AG20443 (cell line): Measurements from ENCODE around the gene PRMT3.
"Not testable (repeated sequence)": the region's sequence is repeated elsewhere in the genome, so short reads cannot be mapped to it uniquely, and the experiment has no call there.

Experiments
- DNase-seq: peaks from one replicate; pipeline ENCODE4 v3.0.0; 2012; ENCODE audit warnings: low spot score, mixed read lengths

The PRMT3 gene

GRCh38 chr11:20457934-20458680, 70.6 kb downstream of the PRMT3 start:
- DNase-seq = no peak

DNA sequence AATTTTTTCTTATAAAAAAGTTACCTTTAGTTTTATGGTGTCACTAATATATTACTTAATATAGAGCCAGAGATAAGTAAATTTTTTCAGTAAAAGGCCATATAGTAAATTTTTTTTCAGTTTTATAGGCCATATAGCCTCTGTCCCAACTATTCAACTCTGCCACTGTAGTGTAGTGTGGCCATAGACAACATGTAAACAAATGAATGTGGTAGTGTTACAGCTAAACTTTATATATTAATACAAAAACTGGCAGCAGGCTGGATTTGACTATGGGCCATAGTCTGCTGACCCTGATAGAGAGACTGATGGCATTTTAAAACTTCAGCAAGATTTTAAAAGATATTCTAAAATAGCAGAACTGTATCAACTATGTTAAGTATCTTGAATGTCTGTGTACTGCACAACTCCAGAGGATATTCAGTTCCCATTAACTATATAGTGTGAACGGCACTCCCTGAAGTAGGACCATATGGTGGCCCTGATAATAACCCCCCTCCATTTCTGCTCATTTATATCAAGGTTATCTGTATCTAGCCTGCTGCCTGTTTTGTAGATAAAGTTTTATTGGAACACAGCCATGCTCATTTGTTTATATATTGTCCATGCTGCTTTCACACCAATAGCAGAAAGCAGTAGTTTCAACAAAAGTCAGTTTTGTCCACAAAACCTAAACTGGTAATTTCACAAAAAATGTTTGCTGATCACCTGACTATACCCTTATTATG, 71.6 kb downstream of the PRMT3 start:
- DNase-seq = no peak

DNA sequence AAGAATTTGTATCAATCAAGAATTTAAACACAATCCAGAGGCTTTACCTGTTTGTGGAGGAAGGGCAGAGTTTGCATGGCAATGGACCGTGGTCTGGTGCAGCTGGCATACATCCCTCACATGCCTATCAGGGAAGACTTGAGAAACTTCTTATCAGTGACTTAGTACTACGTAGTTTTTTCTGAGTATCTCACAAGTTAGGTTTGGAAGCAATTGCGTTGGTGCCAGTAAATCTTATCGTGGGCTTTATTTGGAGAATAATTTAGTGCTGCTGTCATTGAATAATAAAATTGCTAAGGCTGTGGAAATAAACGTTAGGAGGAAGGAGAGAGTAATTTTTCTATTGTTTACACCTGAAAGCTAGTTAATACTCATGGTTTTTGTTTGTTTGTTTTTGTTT, 72.3 kb downstream of the PRMT3 start:
- no peak for DNase-seq

- DNase-seq = no peak
Measured at GRCh38 chr11:20464518-20464917, 77.0 kb downstream of the PRMT3 start.

DNA sequence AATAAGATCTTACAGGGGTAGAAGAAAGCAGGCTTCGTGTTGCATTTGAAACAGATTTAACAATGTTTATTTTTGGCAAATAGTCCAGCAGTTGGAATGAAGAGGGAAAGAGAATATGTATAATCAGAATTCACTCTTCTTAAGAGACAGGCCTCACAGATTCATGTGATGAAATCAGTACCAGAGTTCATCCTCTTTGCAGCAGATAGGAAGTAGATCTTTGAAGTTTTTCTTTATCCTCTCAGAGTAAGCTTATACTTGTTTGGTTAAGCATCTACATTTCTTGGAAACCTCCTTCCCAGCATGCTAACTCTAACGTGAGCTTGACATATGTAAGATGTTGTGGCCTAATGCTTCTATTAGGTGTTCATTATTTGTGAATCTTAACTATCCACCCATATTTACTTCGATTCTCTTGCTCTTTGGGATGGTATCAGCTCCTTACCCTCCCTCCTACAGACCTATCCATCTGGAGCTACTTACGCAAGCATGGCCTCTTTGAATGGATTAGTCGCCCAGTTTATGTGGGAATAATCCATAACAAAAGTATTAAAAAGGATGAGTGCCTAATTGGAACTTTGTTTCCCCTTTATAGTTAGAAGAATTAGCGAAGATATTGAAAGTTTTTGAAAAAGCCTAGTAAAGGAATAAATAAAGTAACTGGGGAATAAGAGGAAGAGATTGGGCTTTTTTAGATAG, 80.1 kb downstream of the PRMT3 start:
- DNase-seq = no peak

DNA sequence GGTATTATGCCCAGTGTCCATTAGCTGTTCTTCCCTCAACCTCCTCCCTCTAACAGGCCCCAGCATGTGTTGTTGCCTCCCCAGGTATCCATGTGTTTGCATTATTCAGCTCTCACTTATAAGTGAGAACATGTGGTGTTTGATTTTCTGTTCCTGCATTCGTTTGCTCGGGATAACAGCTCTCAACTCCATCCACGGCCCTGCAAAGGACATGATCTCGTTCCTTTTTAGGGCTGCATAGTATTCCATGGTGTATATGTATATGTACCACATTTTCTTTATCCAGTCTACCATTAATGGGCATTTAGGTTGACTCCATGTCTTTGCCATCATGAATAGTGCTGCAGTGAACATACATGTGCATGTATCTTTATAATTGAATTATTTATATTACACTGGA, 82.8 kb downstream of the PRMT3 start:
- DNase-seq = no peak

GRCh38 chr11:20471929-20472328, 84.4 kb downstream of the PRMT3 start:
- DNase-seq = not testable (repeated sequence)

DNA sequence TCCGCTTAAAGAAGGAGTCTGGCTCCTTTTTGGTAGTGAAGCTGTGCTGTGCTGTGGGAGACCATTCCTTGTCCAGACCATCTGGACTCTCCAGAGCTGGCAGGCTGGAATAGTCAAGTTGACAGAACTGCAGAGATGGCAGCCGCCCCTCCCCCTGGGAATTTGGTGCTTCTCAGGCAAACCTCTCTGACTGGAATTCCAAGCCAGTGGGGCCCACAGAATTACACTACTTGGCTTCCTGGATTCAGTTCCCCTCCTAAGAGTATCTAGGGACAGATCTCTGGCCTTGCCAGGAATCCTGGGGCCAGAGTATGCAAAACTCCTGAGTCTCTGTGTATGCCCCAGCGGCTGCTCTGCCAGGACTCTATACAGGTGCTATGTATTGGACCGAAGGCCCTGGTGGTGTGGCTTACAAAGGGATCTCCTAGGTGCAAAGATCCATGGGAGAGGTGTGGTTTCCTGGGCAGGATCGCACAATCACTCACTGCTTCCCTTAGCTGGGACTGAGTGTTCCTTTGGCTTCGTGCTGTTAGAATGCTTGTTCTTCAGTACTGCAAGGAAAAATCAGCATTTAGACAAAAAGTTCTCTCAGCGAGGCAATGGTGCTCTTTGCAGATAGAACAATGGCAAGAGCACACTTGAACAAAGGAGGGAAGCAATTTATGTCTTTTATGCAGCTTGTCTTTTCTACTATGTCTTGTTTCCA, 86.8 kb downstream of the PRMT3 start:
- DNase-seq = no peak

- DNase-seq = no peak
Measured at GRCh38 chr11:20474882-20475517, 87.5 kb downstream of the PRMT3 start.

DNA sequence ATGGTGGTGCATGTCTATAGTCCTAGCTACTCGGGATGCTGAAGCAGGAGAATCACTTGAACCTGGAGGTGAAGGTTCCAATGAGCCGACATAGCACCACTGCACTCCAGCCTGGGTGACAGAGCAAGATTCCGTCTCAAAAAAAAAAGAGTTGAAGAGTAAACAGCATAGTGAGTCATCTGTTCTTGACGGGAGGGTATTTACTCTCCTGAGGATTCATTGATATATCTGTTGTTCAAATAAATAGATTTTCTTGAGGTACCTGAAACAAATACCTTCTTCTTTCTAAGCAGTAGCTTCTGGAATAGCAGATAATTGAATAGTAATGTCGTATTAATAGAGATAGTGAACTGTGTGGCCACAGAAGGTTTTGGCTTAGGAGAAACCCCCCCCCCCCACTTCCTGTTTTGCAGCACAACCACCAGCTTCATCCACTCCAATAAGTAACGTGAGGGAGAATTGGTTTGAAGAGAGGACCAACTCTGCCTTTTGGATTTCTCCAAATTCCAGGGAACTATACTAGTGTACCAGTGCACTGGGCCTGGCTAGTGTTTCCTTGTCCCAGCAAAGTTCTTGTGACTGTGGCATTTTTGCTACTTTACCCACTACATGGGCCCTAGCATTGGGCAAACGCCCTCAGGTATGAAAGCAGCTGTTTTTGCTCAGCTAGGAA, 90.0 kb downstream of the PRMT3 start:
- no peak for DNase-seq

GRCh38 chr11:20479513-20479912, 92.0 kb downstream of the PRMT3 start:
- no peak for DNase-seq

DNA sequence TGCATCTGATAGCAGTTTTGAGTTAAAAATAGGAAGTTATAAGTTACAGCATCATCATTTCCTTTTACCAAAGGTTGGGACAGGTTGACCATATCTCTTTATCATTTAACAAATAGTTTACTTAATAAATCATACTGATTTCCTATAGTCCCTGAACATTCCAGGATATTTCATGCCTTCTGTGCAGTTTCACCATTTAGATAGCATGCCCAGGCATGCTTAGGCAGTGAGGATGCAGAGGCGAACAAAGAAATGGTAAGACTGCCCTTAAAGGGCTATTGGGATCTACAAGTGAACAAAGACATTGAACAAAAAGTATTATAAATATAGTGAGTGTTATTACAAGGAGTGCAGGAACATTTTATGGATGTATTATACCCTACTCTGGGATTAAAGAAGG, 96.4 kb downstream of the PRMT3 start:
- DNase-seq = no peak

DNA sequence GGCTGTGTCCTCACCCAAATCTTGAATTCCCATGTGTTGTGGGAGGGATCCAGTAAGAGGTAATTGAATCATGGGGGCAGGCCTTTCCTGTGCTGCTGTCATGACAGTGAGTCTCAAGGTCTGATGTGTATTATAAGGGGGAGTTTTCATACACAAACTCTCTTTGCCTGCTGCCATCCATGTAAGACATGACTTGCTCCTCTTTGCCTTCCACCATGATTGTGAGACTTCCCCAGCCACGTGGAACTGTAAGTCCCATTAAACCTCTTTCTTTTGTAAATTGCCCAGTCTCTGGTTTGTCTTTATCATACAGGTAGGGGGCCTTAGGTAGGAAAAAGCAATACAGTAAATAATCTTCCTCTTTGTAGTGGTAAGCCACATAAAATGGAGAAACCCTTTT, 96.9 kb downstream of the PRMT3 start:
- not testable (repeated sequence) for DNase-seq

DNA sequence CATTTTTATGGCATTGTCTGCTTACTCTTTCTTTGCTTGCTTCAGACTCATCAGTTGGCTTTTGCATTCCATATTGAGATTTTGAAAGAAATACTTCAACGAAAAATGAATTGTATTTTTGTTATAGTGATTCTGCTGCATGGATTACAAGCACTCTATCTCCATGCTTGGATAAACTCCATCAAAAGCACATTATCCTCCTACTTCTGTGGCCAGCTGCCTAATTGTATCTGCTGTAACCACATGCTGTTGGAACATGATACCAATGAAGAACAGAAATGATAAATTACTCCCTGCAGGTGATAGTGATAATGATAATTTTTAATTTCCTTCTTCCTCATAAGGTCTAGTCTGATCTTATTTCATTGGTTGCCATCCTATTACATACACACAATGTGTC, 100.8 kb downstream of the PRMT3 start:
- no peak for DNase-seq

DNA sequence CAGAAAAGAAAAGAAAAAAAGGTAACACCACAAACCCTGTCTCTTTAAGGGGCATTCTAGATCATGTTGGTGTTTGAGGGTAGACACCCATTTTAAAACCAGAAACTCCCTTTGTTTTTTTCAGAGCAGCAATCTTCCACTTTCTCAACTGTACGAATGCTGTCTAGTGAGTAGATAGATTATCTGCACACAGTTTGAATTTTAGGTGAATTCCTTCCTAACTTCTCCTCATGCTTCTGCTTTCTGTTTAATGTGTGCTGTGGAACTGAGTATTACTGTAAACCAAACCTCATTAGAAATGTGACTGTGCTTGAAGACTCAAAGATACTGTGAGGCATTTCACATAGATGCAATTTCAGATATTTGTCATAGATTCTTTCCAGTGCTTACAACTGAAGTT, 102.4 kb downstream of the PRMT3 start:
- DNase-seq = no peak

GRCh38 chr11:20493340-20493739, 105.8 kb downstream of the PRMT3 start:
- DNase-seq = no peak

DNA sequence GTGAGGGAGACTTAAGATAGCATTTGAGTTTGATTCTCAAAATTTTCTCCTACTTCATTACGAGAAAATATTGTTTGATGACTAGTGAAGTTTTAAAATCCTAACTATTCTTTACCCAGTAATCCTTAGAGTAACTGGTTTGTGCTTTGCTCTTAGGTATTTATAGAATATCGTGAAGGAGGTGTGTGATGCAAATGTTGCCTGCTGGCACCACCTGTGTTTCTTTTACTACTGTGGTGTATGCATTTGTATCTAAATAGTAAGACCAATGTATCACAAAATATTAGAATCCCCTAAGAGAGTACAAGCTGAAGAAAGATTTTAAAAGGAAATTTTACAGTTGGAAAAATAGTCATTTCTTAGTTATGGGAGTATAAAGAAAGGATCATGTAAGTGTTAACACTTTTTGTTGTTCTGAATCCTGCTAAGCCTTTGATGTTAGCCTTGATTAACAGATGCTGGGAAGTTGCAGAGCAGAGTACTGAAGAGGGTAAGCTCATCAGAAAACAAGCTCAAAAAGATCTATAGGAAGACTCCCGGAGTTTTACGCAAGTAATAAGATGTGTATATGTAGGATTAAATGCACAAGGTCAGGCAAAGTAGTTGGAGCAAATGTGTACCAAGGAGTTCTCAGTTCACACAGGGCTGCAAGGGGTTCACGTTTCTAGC, 109.7 kb downstream of the PRMT3 start:
- no peak for DNase-seq

GRCh38 chr11:20501252-20501651, 113.7 kb downstream of the PRMT3 start:
- DNase-seq = no peak

DNA sequence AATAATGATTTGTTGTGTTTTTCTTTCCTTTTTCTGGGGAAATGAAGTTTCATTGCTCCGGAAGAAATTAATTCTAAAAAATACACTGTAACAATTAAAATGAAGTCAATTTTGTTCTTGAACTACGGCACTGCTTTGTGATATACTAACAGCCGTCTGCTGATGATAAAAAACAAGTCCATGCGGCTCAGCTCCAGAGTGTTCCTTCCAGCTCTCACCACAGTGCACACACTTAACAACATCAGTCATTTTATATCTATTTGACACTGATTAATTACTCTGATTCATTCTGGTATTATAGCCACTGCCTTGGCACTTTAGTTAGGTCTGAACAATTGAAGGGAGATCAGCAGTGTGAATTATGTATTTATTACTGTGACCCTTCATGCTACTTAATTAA, 114.5 kb downstream of the PRMT3 start:
- DNase-seq = no peak

DNA sequence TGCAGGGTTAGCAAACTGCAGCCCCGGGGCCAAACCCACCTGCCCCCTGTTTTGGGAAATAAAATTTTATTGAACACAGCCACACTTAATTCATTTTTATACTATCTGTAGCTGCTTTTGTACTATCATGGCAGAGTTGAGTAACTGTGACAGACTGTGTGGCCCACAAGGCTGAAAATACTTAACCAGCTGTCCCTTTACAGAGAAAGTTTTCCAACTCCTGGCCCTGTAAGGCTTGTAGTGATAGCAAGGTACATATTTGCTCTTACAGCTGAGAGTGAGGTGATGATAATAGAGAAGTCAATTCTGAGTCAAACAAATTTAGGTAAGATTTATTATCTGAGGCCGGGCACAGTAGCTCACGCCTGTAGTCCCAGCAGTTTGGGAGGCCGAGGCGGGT, 124.5 kb downstream of the PRMT3 start:
- no peak for DNase-seq

DNA sequence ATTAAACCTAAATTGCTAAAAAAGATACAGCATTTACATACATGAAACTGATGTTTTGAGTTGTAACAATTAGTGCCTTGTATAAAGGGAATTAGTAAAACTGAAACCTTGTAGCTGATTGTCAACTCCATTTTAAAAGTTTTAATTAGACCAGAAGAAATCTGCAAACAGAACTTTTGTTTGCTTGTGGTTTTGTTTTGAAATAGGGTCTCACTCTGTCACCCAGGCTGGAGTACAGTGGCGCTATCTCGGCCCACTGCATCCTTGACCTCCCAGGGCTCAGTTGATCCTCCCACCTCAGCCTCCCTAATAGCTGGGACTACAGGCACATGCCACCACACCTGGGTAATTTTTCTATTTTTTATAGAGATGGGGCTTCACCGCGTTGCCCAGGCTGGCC, 125.4 kb downstream of the PRMT3 start:
- DNase-seq = no peak
